Left ventricle myocardium inferior (tissue), 1 donor: ENCODE data around the gene TGFB2. TPM values are rescaled to one million over a fixed set of nuclear protein-coding genes. Genes with fewer than 3 reads are reported as not detected.
A peak's percentile ranks its signal among the peaks of the same experiment; 100 is the strongest.

Source experiments
- DNase-seq: peaks from one replicate; pipeline ENCODE4 v3.0.0-alpha.2; 2020
- H3K27ac ChIP-seq: fragments of 200-600 bp; replicated peaks from 2 replicates; pipeline ENCODE4 v1.8.0; 2021
- H3K27me3 ChIP-seq: fragments of 200-600 bp; 2 replicates; pipeline ENCODE4 v1.8.0; 2021; ENCODE audit warnings: low read depth
- H3K36me3 ChIP-seq: fragments of 200-600 bp; 2 replicates; pipeline ENCODE4 v1.8.0; 2021
- H3K4me1 ChIP-seq: fragments of 200-600 bp; 2 replicates; pipeline ENCODE4 v1.8.0; 2021
- H3K4me3 ChIP-seq: fragments of 200-600 bp; 2 replicates; pipeline ENCODE4 v1.8.0; 2021; ENCODE audit warnings: mild to moderate bottlenecking, moderate library complexity
- H3K9me3 ChIP-seq: fragments of 200-600 bp; replicated peaks from 2 replicates; pipeline ENCODE4 v1.8.0; 2021
- intact Hi-C: fragments of 100-400 bp; cut with micrococcal nuclease; formaldehyde crosslinking; loops from one replicate; pipeline ENCODE4 v1.11.0; 2022
- total RNA-seq: library from RNA; stranded (reverse); fragmentation: NEBNext Ultra II Directional; extraction: Animal tissue kit (Norgen Biotek cat#: 25700); gene quantifications from one replicate; pipeline ENCODE4 v1.2.1, GENCODE V29; 2021
- TF ChIP-seq, protein P1 (sequence below): fragments of 200-600 bp; IDR thresholded peaks from 2 replicates; pipeline ENCODE4 v1.8.0; 2021; ENCODE audit warnings: antibody characterized with exemption, mild to moderate bottlenecking, borderline replicate concordance
- donor health status: DM: no; HTN: yes; CAD: no; lungs with severe emphysema.

The TGFB2 gene
- total RNA-seq, 1 donor from 2014 or later: 4.4 TPM

DNA sequence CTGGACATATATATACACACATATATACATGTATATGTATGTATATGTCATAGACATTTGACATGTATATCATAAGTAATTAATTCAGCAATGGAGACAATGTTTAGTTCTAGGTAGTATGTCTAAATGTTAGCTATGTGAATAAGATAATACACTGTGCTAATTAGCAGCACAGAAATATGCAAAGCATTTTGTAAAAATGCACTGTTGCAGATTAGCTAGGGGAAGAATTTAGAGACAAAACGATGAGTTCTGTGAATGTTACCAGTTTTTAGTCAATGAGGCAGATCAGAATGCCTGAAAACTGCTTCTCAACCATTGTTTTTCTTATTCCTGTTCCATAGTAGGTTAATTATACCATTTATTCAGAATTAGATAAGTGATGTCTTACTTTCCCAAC is 86.3 kb downstream of the TGFB2 start:
- DNase-seq: no peak
- H3K27me3 ChIP-seq: no peaks in the 10 kb centered on the region
- no peaks in the 10 kb centered on the region for H3K36me3 ChIP-seq
- no peak overlapping the region for H3K4me3 ChIP-seq
- no peaks in the 10 kb centered on the region for H3K9me3 ChIP-seq
- TF ChIP-seq, protein P1, sequence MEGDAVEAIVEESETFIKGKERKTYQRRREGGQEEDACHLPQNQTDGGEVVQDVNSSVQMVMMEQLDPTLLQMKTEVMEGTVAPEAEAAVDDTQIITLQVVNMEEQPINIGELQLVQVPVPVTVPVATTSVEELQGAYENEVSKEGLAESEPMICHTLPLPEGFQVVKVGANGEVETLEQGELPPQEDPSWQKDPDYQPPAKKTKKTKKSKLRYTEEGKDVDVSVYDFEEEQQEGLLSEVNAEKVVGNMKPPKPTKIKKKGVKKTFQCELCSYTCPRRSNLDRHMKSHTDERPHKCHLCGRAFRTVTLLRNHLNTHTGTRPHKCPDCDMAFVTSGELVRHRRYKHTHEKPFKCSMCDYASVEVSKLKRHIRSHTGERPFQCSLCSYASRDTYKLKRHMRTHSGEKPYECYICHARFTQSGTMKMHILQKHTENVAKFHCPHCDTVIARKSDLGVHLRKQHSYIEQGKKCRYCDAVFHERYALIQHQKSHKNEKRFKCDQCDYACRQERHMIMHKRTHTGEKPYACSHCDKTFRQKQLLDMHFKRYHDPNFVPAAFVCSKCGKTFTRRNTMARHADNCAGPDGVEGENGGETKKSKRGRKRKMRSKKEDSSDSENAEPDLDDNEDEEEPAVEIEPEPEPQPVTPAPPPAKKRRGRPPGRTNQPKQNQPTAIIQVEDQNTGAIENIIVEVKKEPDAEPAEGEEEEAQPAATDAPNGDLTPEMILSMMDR: no peak
- H3K27ac ChIP-seq: peak overlapping the region; percentile 20
- H3K4me1 ChIP-seq: peaks cover 20% of the 10 kb centered on the region
- intact Hi-C loops: no loop called here

DNA sequence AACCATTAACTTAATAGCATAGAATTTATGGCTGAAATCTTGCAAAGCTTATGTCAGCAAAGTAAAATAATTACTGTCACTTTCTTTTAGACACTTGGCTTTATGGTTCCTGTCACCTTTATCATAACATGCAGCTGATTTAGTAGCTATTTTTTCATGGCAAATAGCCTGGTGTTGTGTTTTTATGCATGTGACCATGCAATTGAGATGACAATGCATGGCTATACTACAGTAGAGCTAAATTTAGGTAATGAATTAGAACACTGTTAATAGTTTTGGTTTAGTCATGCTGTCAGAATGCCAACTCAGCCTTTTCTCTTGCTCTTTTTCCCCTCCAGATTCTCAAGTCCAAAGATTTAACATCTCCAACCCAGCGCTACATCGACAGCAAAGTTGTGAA is 88.6 kb downstream of the TGFB2 start:
- intact Hi-C loops: no loop called here

DNA sequence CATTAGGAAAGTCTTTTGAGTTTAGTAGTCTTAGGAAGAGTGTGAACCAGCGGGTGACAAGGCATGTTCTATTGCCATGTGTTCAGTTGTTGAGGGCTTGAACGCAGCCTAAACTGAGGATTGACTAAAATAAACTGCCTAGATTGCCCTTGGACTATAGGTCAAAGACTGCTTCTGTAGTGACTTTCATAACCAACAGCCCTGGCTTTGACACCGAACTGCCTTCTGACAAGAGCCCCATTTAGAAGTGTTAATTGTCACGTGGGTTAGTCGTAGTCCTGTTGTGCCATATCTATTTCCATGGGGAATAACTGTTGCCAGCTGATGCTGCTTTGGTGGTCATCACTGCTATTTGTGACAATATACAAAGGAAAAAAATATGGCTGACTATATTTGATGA is 90.4 kb downstream of the TGFB2 start:
- H3K9me3 ChIP-seq: no peaks in the 10 kb centered on the region
- H3K27me3 ChIP-seq: no peaks in the 10 kb centered on the region
- intact Hi-C loops: no loop called here
- H3K27ac ChIP-seq: no peak overlapping the region
- H3K4me3 ChIP-seq: no peak overlapping the region
- TF ChIP-seq, protein P1: no peak
- no peak for DNase-seq
- peaks cover 25% of the 10 kb centered on the region for H3K4me1 ChIP-seq
- H3K36me3 ChIP-seq: no peaks in the 10 kb centered on the region

More for the DNA sequence above, 88.6 kb downstream of the TGFB2 start:
- no peaks in the 10 kb centered on the region for H3K27me3 ChIP-seq
- H3K4me3 ChIP-seq: no peak overlapping the region
- DNase-seq: no peak
- TF ChIP-seq, protein P1: no peak
- H3K9me3 ChIP-seq: no peaks in the 10 kb centered on the region
- H3K36me3 ChIP-seq: no peaks in the 10 kb centered on the region
- no peak overlapping the region for H3K27ac ChIP-seq
- H3K4me1 ChIP-seq: peaks cover 20% of the 10 kb centered on the region

DNA sequence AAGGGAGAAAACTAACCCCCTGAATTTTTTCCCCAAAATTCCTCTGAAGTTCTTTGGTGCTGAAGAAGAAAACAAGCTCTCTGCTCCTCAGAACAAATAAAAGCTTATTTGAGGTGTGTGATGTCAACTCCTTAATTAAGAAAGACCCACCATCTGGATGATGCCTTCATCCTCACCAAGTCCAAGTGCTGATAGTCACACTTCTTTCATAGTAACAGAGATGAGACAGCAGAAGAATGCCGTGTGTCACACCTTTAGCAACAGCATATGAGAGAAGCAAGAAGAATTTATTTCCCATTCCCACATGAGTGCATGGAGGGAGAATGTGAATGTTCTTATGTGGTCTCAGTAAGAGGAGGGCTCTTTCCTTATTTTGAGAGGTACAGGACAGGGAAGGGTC is 91.2 kb downstream of the TGFB2 start:
- no peaks in the 10 kb centered on the region for H3K27me3 ChIP-seq
- no peaks in the 10 kb centered on the region for H3K9me3 ChIP-seq
- no peak overlapping the region for H3K27ac ChIP-seq
- TF ChIP-seq, protein P1: no peak
- no peaks in the 10 kb centered on the region for H3K36me3 ChIP-seq
- H3K4me3 ChIP-seq: no peak overlapping the region
- H3K4me1 ChIP-seq: peaks cover 19% of the 10 kb centered on the region
- intact Hi-C loops: no loop called here
- DNase-seq: no peak

DNA sequence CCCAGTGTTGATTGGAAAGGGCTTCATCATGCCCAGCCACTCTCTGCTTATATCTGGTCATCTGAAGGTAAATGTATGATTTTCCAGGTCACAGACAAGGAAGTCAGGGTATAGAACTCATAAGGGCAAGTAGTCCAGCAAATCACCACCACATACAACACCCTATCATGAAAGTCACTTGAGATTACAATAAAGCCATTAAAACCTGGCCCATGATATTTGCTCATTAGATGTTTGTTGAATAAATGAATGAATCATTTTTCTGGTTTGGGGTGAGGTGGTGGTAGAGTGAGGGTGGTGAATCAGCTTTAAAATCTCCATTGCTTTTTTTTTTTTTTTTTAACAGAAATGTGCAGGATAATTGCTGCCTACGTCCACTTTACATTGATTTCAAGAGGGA is 91.9 kb downstream of the TGFB2 start:
- Histone ChIP-seq H3K4me1 (peaks cover 15% of the 10 kb centered on the region), H3K27me3 (no peaks in the 10 kb centered on the region), H3K36me3 (no peaks in the 10 kb centered on the region), H3K9me3 (no peaks in the 10 kb centered on the region), H3K27ac (no peak overlapping the region), H3K4me3 (no peak overlapping the region)
- TF ChIP-seq, protein P1: no peak
- DNase-seq: no peak
- intact Hi-C loops: no loop called here
